ENCODE results near the gene CDC42EP1. TPM values are rescaled to one million over a fixed set of nuclear protein-coding genes. Genes with fewer than 3 reads are reported as not detected.

CDC42EP1 gene
- total RNA-seq, 1 donor from 2014 or later, result 8.9 TPM

GRCh38 chr22:37611207-37611606 lies 50.9 kb downstream of the CDC42EP1 start:
- no peak for DNase-seq

GRCh38 chr22:37616201-37617083 lies 56.2 kb downstream of the CDC42EP1 start:
- DNase-seq, result no peak

GRCh38 chr22:37617431-37617830 lies 57.2 kb downstream of the CDC42EP1 start:
- DNase-seq, result no peak

- DNase-seq, result no peak
These were observed 57.9 kb downstream of the CDC42EP1 start for GRCh38 chr22:37618072-37618656.

- no peak for DNase-seq
These were observed 58.4 kb downstream of the CDC42EP1 start for GRCh38 chr22:37618674-37619073.

Small RNA genes within 50 kb of the gene (small RNA-seq; reads per million reads assigned to genes)
- not detected for gene RF00017 (ENCODE audit: low replicate concordance)

Other genes with a start within 250 kb of the CDC42EP1 start
- gene ELFN2, start 133.0 kb upstream of the CDC42EP1 start, total RNA-seq, result 0.30 TPM
- 2.4 TPM for gene MFNG, start 74.1 kb upstream of the CDC42EP1 start, total RNA-seq
- gene CARD10, start 41.1 kb upstream of the CDC42EP1 start, total RNA-seq, result 3.3 TPM
- gene LGALS2, start 19.6 kb downstream of the CDC42EP1 start, total RNA-seq, result 0.39 TPM
- 29.9 TPM for gene GGA1, start 48.4 kb downstream of the CDC42EP1 start, total RNA-seq
- 8.4 TPM for gene SH3BP1, start 79.2 kb downstream of the CDC42EP1 start, total RNA-seq
- 2.0 TPM for gene PDXP, start 98.2 kb downstream of the CDC42EP1 start, total RNA-seq
- 1,340 TPM for gene LGALS1, start 115.2 kb downstream of the CDC42EP1 start, total RNA-seq
- 16.3 TPM for gene NOL12, start 125.9 kb downstream of the CDC42EP1 start, total RNA-seq
- 40.1 TPM for gene TRIOBP, start 136.6 kb downstream of the CDC42EP1 start, total RNA-seq
- gene GCAT, start 247.5 kb downstream of the CDC42EP1 start, total RNA-seq, result 10.2 TPM